DMS53 (cell line): ENCODE results near the gene TRMT112.

Experiments
- DNase-seq: peaks from one replicate; lab custom pipeline; 2025; lab: John Stamatoyannopoulos, UW

The TRMT112 gene

DNA sequence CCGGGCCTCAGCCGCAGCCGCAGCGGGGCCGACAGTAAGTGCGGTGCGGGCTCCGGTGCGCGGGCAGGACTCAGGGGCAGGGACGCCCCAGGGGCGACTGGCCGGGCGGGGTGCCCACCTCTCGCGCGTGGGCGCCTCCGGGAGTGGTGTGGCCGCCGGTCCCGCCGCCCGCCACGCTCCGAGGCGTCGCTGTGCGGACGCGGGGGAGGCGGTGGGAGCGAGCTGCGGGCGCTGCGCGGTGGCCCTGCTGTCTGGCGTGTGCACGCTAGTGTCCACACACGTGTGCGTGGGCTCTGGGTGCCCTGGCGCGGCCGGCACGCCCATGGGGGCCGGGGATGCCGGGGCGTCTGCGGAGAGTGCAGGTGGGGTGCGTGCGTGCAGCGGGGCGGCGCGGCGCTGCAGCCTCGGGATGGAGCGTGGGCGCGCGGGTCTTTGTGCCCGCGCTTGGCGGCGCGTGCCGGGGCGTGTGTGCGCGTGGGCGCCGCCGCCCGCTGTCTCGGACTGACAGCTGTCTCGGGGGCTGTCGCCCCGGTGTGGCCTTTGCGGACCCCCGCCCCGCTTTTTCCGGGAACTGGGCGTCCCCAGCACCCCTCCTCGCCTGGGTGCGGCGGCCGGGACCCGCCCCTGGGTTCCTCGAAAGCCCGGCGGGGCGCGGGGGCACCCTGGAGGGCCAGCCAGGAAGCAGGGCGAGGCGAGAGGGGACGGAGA is 25.5 kb downstream of the TRMT112 start:
- DNase-seq = no peak

- no peak for DNase-seq
These were observed 26.1 kb downstream of the TRMT112 start, which contains the start of gene KCNK4 for GRCh38 chr11:64291262-64291751. TSS of gene KCNK4 (plus strand) at chr11:64291302. CDS start at chr11:64293019, 1,717 bp downstream.

DNA sequence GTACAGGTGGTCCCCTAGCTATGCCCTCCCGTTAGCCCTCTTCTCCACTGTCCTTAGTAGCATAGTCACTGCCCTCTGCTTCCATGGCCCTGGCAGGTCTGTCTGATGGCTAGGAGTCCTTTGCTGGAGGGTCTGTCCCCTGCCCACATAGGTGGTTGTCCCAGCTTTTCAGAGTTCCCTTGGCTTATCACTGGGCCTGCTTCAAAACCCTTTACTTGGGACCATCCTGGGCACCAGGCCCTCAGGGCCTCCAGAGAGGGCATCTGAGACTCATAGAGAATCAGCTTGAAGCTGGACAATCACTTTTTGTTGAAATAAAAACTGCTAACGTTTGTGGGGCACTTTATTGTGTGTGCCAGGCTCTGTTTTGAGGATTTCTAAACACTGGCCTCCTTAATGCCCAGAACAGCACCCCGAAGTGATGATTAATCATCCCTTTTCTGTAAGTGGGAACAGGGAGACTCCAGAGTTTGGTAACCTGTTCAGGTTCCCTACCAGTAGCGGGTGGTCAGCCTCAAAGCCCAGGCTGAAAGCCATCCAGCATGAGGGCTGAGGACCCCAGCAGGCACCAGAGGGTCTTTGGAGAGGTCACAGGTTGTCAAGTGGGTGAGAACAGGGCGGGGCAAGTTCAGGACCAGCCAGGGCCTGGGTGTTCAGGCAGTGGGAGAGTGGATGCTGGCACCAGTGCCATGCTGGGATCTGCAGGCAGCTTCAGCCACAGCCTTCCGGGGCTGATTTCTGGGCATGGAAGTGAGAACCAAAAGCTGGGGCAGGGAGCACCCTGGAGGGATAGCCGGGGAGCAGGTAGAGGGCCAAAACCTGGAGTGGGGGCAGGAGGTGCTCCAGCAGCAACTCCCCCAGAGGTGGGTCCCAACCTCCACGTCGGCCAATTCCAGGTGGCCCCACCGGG is 26.8 kb downstream of the TRMT112 start:
- no peak for DNase-seq

DNA sequence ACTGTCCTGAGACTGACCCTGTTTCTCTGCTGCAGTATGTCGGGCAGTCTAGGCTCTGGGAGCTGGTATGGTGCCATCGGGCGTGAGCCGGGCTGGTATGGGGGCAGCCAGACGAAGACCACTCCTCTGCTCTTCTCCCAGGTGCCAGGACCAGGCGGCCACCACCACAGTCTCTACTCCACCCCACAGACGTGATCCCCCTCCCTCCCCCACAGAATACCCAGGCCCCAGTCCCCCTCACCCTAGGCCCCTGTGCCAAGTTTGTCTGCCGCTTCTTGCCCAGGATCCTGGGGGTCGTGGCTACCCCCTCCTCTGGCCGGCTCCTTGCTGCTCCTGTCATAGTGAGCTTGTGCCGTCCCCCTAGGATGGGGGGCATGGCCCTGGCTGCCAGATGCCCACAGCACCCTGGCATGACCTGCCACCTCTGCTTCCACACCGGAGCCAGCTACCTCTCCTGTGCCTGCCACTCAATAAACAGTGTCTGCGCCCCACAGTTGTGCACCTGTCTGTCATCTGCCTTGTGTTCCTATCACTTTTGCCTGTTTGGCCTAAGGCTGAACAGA is 28.3 kb downstream of the TRMT112 start:
- DNase-seq = no peak

DNA sequence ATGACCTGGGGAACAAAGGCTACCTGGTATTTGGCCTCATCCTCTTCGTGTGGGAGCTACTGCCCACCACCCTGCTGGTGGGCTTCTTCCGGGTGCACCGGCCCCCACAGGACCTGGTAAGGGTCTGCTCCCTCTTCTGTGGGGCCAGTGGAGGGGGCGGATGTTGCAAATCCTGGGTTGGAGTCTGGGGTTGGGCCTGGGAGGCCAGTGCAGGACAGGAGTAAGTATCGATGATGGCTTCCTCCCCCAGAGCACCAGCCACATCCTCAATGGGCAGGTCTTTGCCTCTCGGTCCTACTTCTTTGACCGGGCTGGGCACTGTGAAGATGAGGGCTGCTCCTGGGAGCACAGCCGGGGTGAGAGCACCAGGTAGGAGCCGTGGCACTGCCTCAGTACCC is 29.0 kb downstream of the TRMT112 start:
- no peak for DNase-seq

DNA sequence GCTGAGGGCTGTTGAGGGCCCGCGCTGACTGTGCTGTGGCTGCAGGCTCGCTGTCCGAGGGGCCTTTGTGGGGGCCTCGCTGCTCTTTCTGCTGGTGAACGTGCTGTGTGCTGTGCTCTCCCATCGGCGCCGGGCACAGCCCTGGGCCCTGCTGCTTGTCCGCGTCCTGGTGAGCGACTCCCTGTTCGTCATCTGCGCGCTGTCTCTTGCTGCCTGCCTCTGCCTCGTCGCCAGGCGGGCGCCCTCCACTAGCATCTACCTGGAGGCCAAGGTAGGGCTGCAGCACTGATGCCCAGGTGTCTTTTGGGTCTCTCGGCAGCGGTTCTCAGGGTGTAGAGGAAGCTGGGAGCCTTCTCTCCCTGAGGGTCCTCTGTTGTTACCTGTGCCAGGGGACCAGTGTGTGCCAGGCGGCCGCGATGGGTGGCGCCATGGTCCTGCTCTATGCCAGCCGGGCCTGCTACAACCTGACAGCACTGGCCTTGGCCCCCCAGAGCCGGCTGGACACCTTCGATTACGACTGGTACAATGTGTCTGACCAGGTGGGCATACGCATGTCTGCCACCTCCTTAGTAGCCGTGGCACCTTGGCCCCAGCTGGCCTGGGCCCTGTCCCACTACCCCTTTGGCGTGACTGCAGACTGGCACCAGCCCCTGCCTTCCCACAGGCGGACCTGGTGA is 29.5 kb downstream of the TRMT112 start:
- DNase-seq = no peak

GRCh38 chr11:64286801-64287159 is 30.6 kb downstream of the TRMT112 start:
- no peak for DNase-seq

DNA sequence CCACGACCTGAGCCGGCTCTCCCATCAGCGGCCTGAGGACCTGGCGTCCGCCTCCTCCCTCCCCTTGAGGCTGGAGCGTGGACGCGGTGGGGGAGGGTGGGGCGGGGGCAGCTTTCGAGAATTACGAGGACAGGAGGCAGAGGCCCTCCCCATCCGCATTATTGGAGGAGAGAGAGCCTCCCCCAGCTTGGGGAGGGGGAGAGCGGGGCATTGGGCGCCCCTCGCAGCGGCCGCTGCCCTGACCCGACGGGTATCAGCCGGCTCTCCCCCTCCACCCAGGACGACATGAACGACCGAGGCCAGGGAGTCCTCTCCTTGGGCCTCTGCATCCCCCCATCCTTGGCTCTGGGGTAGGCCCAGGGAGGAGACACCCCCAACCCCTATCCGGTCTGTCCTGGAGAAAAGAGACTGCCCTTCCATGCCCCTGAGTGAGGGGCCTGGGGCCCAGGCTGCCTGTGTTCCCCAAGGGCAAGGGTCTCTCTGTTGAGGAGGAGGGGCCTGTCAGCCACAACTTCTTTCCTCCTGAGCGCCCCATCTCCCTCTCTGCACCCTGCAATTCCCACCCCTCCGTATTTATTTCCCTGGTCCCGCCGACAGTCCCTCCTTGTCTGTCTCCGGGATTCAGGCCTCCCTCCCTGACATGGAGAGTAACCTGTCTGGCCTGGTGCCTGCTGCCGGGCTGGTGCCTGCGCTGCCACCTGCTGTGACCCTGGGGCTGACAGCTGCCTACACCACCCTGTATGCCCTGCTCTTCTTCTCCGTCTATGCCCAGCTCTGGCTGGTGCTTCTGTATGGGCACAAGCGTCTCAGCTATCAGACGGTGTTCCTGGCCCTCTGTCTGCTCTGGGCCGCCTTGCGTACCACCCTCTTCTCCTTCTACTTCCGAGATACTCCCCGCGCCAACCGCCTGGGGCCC is 31.2 kb downstream of the TRMT112 start:
- DNase-seq = peak; percentile 80

- DNase-seq = peak; percentile 89
These were observed 32.1 kb downstream of the TRMT112 start, which contains the start of gene GPR137 for GRCh38 chr11:64284962-64285884. TSS of gene GPR137 (plus strand) at chr11:64285848. CDS start at chr11:64286525, 677 bp downstream.

- peak; percentile 97 for DNase-seq
These were observed 33.1 kb downstream of the TRMT112 start, which contains the start of gene BAD for GRCh38 chr11:64284048-64284961. TSS of gene BAD (minus strand) at chr11:64284665. CDS start at chr11:64284368, 297 bp downstream.

- no peak for DNase-seq
These were observed 34.3 kb downstream of the TRMT112 start for GRCh38 chr11:64283092-64283491.

DNA sequence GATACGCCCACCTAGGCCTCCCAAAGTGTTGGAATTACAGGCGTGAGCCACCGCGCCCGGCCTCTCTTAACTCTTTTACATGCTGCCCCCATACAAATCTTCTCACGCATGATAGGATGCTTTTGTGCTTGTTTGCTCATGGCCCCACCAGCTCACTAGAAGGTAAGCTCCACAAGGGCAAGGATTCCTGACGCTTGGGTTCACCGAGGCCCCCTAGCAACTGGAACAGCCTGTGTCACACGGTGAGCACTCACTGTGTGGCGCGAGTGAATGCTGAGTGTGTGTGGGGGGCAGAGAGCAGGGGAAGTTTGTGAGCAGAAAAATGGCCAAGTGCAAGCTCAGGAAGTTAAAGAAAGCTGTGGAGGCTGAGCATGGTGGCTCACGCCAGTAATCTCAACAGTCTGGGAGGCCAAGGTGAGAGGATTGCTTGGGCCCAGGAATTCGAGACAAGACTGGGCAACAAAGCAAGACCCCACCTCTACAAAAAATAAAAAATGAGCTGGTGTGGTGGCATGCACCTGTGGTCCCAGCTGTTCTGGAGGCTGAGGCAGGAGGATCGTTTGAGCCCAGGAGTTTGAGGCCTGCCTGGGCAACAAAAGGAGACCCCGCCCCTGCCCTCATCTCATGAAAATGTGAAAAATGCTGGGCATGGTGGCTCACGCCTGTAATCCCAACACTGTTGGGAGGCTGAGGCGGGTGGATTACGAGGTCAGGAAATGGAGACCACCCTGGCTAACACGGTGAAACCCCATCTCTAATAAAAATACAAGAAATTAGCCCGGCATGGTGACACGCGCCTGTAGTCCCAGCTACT is 35.2 kb downstream of the TRMT112 start:
- DNase-seq = no peak

GRCh38 chr11:64278576-64279190 is 38.7 kb downstream of the TRMT112 start:
- DNase-seq = no peak

GRCh38 chr11:64276653-64277431 is 40.5 kb downstream of the TRMT112 start:
- no peak for DNase-seq

GRCh38 chr11:64275841-64276240 is 41.5 kb downstream of the TRMT112 start:
- no peak for DNase-seq

- no peak for DNase-seq
These were observed 42.1 kb downstream of the TRMT112 start for GRCh38 chr11:64275031-64275800.
